H9 (cell line): ENCODE data around the gene GPR155. TPM values are rescaled to one million over a fixed set of nuclear protein-coding genes. Genes with fewer than 3 reads are reported as not detected.

Experiments
- DNase-seq: peaks from one replicate; pipeline ENCODE4 v3.0.0-alpha.2; 2017
- H2AFZ ChIP-seq: one replicate; pipeline ENCODE4 v1.6.1; 2013; ENCODE audit warnings: mild to moderate bottlenecking, low read length, control low read depth, moderate library complexity
- H2AK5ac ChIP-seq: 2 replicates; pipeline ENCODE4 v1.6.1; 2013; ENCODE audit warnings: low read length, control low read depth, mixed read lengths; ENCODE audit not compliant: insufficient read length
- H2BK120ac ChIP-seq: one replicate; pipeline ENCODE4 v1.6.1; 2013; ENCODE audit warnings: low read depth, mild to moderate bottlenecking, low read length, control low read depth, inconsistent platforms; ENCODE audit not compliant: poor library complexity, severe bottlenecking
- H2BK12ac ChIP-seq: 2 replicates; pipeline ENCODE4 v1.6.1; 2013; ENCODE audit warnings: low read length, control low read depth, mixed read lengths, low read depth; ENCODE audit not compliant: insufficient read length
- H2BK15ac ChIP-seq: 2 replicates; pipeline ENCODE4 v1.6.1; 2013; ENCODE audit warnings: low read depth, low read length, control low read depth
- H2BK20ac ChIP-seq: one replicate; pipeline ENCODE4 v1.6.1; 2013; ENCODE audit warnings: low read depth, mild to moderate bottlenecking, low read length, control low read depth, inconsistent platforms; ENCODE audit not compliant: poor library complexity, severe bottlenecking
- H2BK5ac ChIP-seq: 2 replicates; pipeline ENCODE4 v1.6.1; 2013; ENCODE audit warnings: low read length, control low read depth, mixed read lengths; ENCODE audit not compliant: insufficient read length
- H3K14ac ChIP-seq: 2 replicates; pipeline ENCODE4 v1.6.1; 2013; ENCODE audit warnings: low read length, control low read depth; ENCODE audit not compliant: insufficient read depth
- H3K18ac ChIP-seq: 2 replicates; pipeline ENCODE4 v1.6.1; 2013; ENCODE audit warnings: low read depth, mild to moderate bottlenecking, mixed read lengths, low read length, control low read depth; ENCODE audit not compliant: insufficient read length
- H3K23ac ChIP-seq: 2 replicates; pipeline ENCODE4 v1.6.1; 2013; ENCODE audit warnings: low read length, control low read depth, mixed read lengths, low read depth; ENCODE audit not compliant: insufficient read length
- H3K23me2 ChIP-seq: 2 replicates; pipeline ENCODE4 v1.6.1; 2013; ENCODE audit warnings: low read depth, mild to moderate bottlenecking, mixed read lengths, low read length, control low read depth; ENCODE audit not compliant: insufficient read length, poor library complexity, severe bottlenecking
- H3K27ac ChIP-seq: 2 replicates; pipeline ENCODE4 v1.5.1; 2013; ENCODE audit warnings: low read length, control low read depth, mixed read lengths, low read depth; ENCODE audit not compliant: insufficient read length
- H3K27me3 ChIP-seq: 2 replicates; pipeline ENCODE4 v1.6.1; 2013; ENCODE audit warnings: low read length, control low read depth, inconsistent platforms; ENCODE audit not compliant: insufficient read depth
- H3K4ac ChIP-seq: 2 replicates; pipeline ENCODE4 v1.6.1; 2013; ENCODE audit warnings: low read depth, mild to moderate bottlenecking, control low read depth, inconsistent platforms, low read length, moderate library complexity
- H3K4me1 ChIP-seq: 2 replicates; pipeline ENCODE4 v1.6.1; 2013; ENCODE audit warnings: low read length, control low read depth, inconsistent platforms; ENCODE audit not compliant: insufficient read depth
- H3K4me2 ChIP-seq: 2 replicates; pipeline ENCODE4 v1.6.1; 2013; ENCODE audit warnings: low read length, control low read depth, mixed read lengths; ENCODE audit not compliant: insufficient read length, insufficient read depth
- H3K56ac ChIP-seq: 2 replicates; pipeline ENCODE4 v1.6.1; 2013; ENCODE audit warnings: low read depth, mild to moderate bottlenecking, mixed read lengths, low read length, control low read depth; ENCODE audit not compliant: insufficient read length
- H3K79me1 ChIP-seq: 2 replicates; pipeline ENCODE4 v1.6.1; 2013; ENCODE audit warnings: low read depth, mild to moderate bottlenecking, moderate library complexity, low read length, control low read depth, inconsistent platforms; ENCODE audit not compliant: insufficient read depth, poor library complexity, severe bottlenecking
- H3K79me2 ChIP-seq: 2 replicates; pipeline ENCODE4 v1.6.1; 2013; ENCODE audit warnings: low read length, control low read depth, inconsistent platforms; ENCODE audit not compliant: insufficient read depth
- H3K9ac ChIP-seq: 2 replicates; pipeline ENCODE4 v1.6.1; 2013; ENCODE audit warnings: low read length, control low read depth, mixed read lengths; ENCODE audit not compliant: insufficient read length; ENCODE audit errors: extremely low read depth
- H3K9me3 ChIP-seq: one replicate; pipeline ENCODE4 v1.6.1; 2013; ENCODE audit warnings: low read depth, low read length, inconsistent platforms; ENCODE audit not compliant: control insufficient read depth
- H3T11ph ChIP-seq: one replicate; pipeline ENCODE4 v1.6.1; 2013; ENCODE audit warnings: mild to moderate bottlenecking, low read length, control low read depth, inconsistent platforms
- H4K20me1 ChIP-seq: one replicate; pipeline ENCODE4 v1.6.1; 2013; ENCODE audit not compliant: control insufficient read depth, insufficient read length, insufficient read depth
- H4K5ac ChIP-seq: 2 replicates; pipeline ENCODE4 v1.6.1; 2013; ENCODE audit warnings: low read depth, mild to moderate bottlenecking, mixed read lengths, low read length, control low read depth; ENCODE audit not compliant: insufficient read length
- H4K8ac ChIP-seq: replicated peaks from 2 replicates; pipeline ENCODE4 v1.6.1; 2013; ENCODE audit warnings: low read length, control low read depth, mixed read lengths, low read depth; ENCODE audit not compliant: insufficient read length
- H4K91ac ChIP-seq: 2 replicates; pipeline ENCODE4 v1.6.1; 2013; ENCODE audit warnings: low read depth, mild to moderate bottlenecking, moderate library complexity, mixed read lengths, low read length, control low read depth; ENCODE audit not compliant: insufficient read length
- H3K27ac Mint-ChIP-seq, 3 experiments: 2 replicates in 2 of 3; 3 replicates in 1 of 3; pipeline ENCODE4 v1.8.0; 2020 to 2021; ENCODE audit warnings: mixed read lengths in 3 of 3, mild to moderate bottlenecking in 1 of 3, moderate library complexity in 1 of 3
- H3K27me3 Mint-ChIP-seq: 2 replicates; pipeline ENCODE4 v1.8.0; 2021; ENCODE audit warnings: low read depth, mild to moderate bottlenecking, moderate library complexity, mixed read lengths
- H3K36me3 Mint-ChIP-seq, 3 experiments: 2 replicates in 2 of 3; 3 replicates in 1 of 3; pipeline ENCODE4 v1.8.0; 2020 to 2021; ENCODE audit warnings: low read depth in 3 of 3, mixed read lengths in 3 of 3; ENCODE audit not compliant: insufficient read depth in 1 of 3
- H3K4me1 Mint-ChIP-seq, 2 experiments: 2 replicates each; pipeline ENCODE4 v1.8.0; 2020; ENCODE audit warnings: mixed read lengths in 2 of 2
- H3K4me3 Mint-ChIP-seq, 2 experiments: 2 replicates in 1 of 2; 3 replicates in 1 of 2; pipeline ENCODE4 v1.8.0; 2020 to 2021; ENCODE audit warnings: mild to moderate bottlenecking in 2 of 2, mixed read lengths in 2 of 2, moderate library complexity in 1 of 2
- H3K9me3 Mint-ChIP-seq, 2 experiments: 2 replicates in 1 of 2; 3 replicates in 1 of 2; pipeline ENCODE4 v1.8.0; 2020; ENCODE audit warnings: mild to moderate bottlenecking in 2 of 2, mixed read lengths in 2 of 2, moderate library complexity in 1 of 2
- WGBS: extraction: QIAGEN DNeasy Blood & Tissue Kit; methylation state at CpG from one replicate; pipeline ENCODE4 v1.1.7; 2013; ENCODE audit warnings: missing lambda C conversion rate, low lambda C conversion rate, mixed read lengths; ENCODE audit not compliant: insufficient read length; ENCODE audit errors: extremely low coverage; 5-methylcytosine and 5-hydroxymethylcytosine counted together
- total RNA-seq: library from RNA; stranded (reverse); gene quantifications from 2 replicates; pipeline ENCODE4 v1.2.1, GENCODE V29; 2021
- TF ChIP-seq, protein P1 (sequence below): fragments of 200-600 bp; sonication (generic); conservative IDR thresholded peaks from 3 replicates; pipeline ENCODE4 v1.8.0; 2021; ENCODE audit warnings: antibody characterized with exemption, mild to moderate bottlenecking

The GPR155 gene
- total RNA-seq, 1 experiment from 2014 or later, result 0.35 TPM

DNA sequence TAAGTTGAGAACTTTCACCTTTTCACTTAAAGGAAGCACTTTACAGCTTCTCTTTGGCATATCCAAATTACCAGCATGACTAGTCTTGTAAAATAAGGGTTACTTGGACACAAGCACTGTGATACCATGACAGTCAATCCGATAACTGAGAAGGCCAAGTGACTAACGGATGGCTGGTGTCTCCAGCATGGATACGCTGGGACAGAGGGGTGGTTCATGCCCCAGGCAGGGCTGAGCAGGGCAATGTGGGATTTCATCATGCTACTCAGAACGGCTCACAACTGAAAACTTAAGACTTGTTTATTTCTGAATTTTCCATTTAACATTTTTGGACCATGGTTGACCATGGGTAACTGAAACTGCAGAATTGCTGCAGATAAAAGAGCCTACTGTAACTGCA, 43.1 kb upstream of the GPR155 start:
- H2AFZ ChIP-seq, result no peak overlapping the region

More for the DNA sequence above, 43.1 kb upstream of the GPR155 start:
- Histone ChIP-seq H3K4me2 (no peak overlapping the region), H2BK12ac (no peak overlapping the region), H4K20me1 (no peaks in the 10 kb centered on the region), H2BK120ac (no peak overlapping the region), H3T11ph (no peak overlapping the region), H2BK15ac (no peak overlapping the region), H3K27ac (no peak overlapping the region), H3K9ac (no peak overlapping the region), H3K9me3 (no peaks in the 10 kb centered on the region), H3K4ac (no peak overlapping the region), H3K23ac (no peak overlapping the region), H3K56ac (no peak overlapping the region), H3K27me3 (no peaks in the 10 kb centered on the region), H3K18ac (no peak overlapping the region), H3K23me2 (no peaks in the 10 kb centered on the region), H3K79me2 (no peaks in the 10 kb centered on the region), H2BK5ac (no peak overlapping the region), H2AK5ac (no peak overlapping the region), H4K5ac (no peak overlapping the region), H3K14ac (no peak overlapping the region), H3K79me1 (no peaks in the 10 kb centered on the region), H4K8ac (no peak overlapping the region), H4K91ac (no peak overlapping the region), H2BK20ac (no peak overlapping the region), H3K4me1 (no peaks in the 10 kb centered on the region)
- no peak overlapping the region for H3K27ac Mint-ChIP-seq
- H3K4me1 Mint-ChIP-seq, result no peaks in the 10 kb centered on the region
- peaks cover 4% of the 10 kb centered on the region for H3K27me3 Mint-ChIP-seq
- H3K9me3 Mint-ChIP-seq, result peaks cover 15 to 18% of the 10 kb centered on the region in 2 experiments
- no peak overlapping the region for H3K4me3 Mint-ChIP-seq
- no peak for DNase-seq
- peaks cover 1 to 10% (median 6%) of the 10 kb centered on the region in 3 experiments; a peak in 4 of 7 replicates for H3K36me3 Mint-ChIP-seq
- no CpG with 5 or more reads among the region's 4 CpGs for WGBS
- TF ChIP-seq, protein P1, sequence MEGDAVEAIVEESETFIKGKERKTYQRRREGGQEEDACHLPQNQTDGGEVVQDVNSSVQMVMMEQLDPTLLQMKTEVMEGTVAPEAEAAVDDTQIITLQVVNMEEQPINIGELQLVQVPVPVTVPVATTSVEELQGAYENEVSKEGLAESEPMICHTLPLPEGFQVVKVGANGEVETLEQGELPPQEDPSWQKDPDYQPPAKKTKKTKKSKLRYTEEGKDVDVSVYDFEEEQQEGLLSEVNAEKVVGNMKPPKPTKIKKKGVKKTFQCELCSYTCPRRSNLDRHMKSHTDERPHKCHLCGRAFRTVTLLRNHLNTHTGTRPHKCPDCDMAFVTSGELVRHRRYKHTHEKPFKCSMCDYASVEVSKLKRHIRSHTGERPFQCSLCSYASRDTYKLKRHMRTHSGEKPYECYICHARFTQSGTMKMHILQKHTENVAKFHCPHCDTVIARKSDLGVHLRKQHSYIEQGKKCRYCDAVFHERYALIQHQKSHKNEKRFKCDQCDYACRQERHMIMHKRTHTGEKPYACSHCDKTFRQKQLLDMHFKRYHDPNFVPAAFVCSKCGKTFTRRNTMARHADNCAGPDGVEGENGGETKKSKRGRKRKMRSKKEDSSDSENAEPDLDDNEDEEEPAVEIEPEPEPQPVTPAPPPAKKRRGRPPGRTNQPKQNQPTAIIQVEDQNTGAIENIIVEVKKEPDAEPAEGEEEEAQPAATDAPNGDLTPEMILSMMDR, result no peak
